Astrocyte (in vitro differentiated cells and primary cell): Measurements from ENCODE around the gene PSME1. TPM values are rescaled to one million over a fixed set of nuclear protein-coding genes. Genes with fewer than 3 reads are reported as not detected.

ENCODE experiments used
- DNase-seq: peaks from one replicate; pipeline ENCODE4 v3.0.0-alpha.2; 2010; ENCODE audit warnings: low read depth
- FAIRE-seq: peaks from 2 replicates; lab custom pipeline; 2011; peaks lifted over from hg19 to GRCh38; lab: Jason Lieb, UNC
- H2AFZ ChIP-seq: 2 replicates; pipeline ENCODE4 v1.6.0; 2012; ENCODE audit warnings: low read depth, low read length, inconsistent platforms
- H3K27ac ChIP-seq: 2 replicates; pipeline ENCODE4 v1.5.1; 2011; ENCODE audit warnings: low read depth, low read length, inconsistent platforms
- H3K27me3 ChIP-seq: 2 replicates; pipeline ENCODE4 v1.6.0; 2011; ENCODE audit warnings: low read length, inconsistent platforms; ENCODE audit not compliant: insufficient read depth
- H3K36me3 ChIP-seq: 2 replicates; pipeline ENCODE4 v1.5.1; 2011; ENCODE audit warnings: low read length, inconsistent platforms; ENCODE audit not compliant: insufficient read depth
- H3K4me1 ChIP-seq: 2 replicates; pipeline ENCODE4 v1.5.1; 2011; ENCODE audit warnings: low read length, inconsistent platforms; ENCODE audit not compliant: insufficient read depth
- H3K4me2 ChIP-seq: 2 replicates; pipeline ENCODE4 v1.6.0; 2012; ENCODE audit warnings: low read length, inconsistent platforms
- H3K4me3 ChIP-seq: 2 replicates; pipeline ENCODE4 v1.5.1; 2011; ENCODE audit warnings: low read depth, mild to moderate bottlenecking, low read length, inconsistent platforms; ENCODE audit not compliant: insufficient read depth
- H3K79me2 ChIP-seq: 2 replicates; pipeline ENCODE4 v1.6.0; 2012; ENCODE audit warnings: mild to moderate bottlenecking, low read length, inconsistent platforms; ENCODE audit not compliant: insufficient read depth
- H3K9ac ChIP-seq: 2 replicates; pipeline ENCODE4 v1.6.0; 2012; ENCODE audit warnings: mild to moderate bottlenecking, low read length, inconsistent platforms
- H3K9me3 ChIP-seq: 2 replicates; pipeline ENCODE4 v1.5.1; 2012; ENCODE audit warnings: low read depth, mild to moderate bottlenecking, low read length, inconsistent platforms; ENCODE audit not compliant: insufficient read depth
- H4K20me1 ChIP-seq: 2 replicates; pipeline ENCODE4 v1.6.0; 2012; ENCODE audit warnings: low read length, inconsistent platforms; ENCODE audit not compliant: insufficient read depth
- H3K27ac Mint-ChIP-seq: one replicate; pipeline ENCODE4 v1.8.0; 2021; ENCODE audit warnings: mild to moderate bottlenecking, mixed read lengths; ENCODE audit not compliant: unreplicated experiment
- H3K27me3 Mint-ChIP-seq: one replicate; pipeline ENCODE4 v1.8.0; 2021; ENCODE audit warnings: low read depth, mixed read lengths; ENCODE audit not compliant: unreplicated experiment
- H3K36me3 Mint-ChIP-seq: one replicate; pipeline ENCODE4 v1.8.0; 2021; ENCODE audit warnings: low read depth, mixed read lengths; ENCODE audit not compliant: unreplicated experiment
- H3K4me1 Mint-ChIP-seq: one replicate; pipeline ENCODE4 v1.8.0; 2021; ENCODE audit warnings: low read depth, mixed read lengths; ENCODE audit not compliant: unreplicated experiment
- H3K4me3 Mint-ChIP-seq: one replicate; pipeline ENCODE4 v1.8.0; 2021; ENCODE audit warnings: mild to moderate bottlenecking, moderate library complexity, mixed read lengths; ENCODE audit not compliant: unreplicated experiment
- H3K9me3 Mint-ChIP-seq: one replicate; pipeline ENCODE4 v1.8.0; 2021; ENCODE audit warnings: mild to moderate bottlenecking, mixed read lengths; ENCODE audit not compliant: unreplicated experiment
- EZH2 ChIP-seq: IDR thresholded peaks from 2 replicates; pipeline ENCODE4 v1.6.1; 2012; ENCODE audit warnings: mild to moderate bottlenecking, low read length, inconsistent platforms; ENCODE audit not compliant: insufficient read depth
- total RNA-seq: library from RNA; stranded (reverse); gene quantifications from 2 replicates; pipeline ENCODE4 v1.2.1, GENCODE V29; 2021
- TF ChIP-seq, protein P1 (sequence below): IDR thresholded peaks from 2 replicates; pipeline ENCODE4 v1.5.1; 2011; ENCODE audit warnings: low read depth, mild to moderate bottlenecking, inconsistent platforms, low read length, moderate library complexity; ENCODE audit not compliant: insufficient read depth

Gene PSME1
- total RNA-seq, 1 donor from 2014 or later = 122 TPM

DNA sequence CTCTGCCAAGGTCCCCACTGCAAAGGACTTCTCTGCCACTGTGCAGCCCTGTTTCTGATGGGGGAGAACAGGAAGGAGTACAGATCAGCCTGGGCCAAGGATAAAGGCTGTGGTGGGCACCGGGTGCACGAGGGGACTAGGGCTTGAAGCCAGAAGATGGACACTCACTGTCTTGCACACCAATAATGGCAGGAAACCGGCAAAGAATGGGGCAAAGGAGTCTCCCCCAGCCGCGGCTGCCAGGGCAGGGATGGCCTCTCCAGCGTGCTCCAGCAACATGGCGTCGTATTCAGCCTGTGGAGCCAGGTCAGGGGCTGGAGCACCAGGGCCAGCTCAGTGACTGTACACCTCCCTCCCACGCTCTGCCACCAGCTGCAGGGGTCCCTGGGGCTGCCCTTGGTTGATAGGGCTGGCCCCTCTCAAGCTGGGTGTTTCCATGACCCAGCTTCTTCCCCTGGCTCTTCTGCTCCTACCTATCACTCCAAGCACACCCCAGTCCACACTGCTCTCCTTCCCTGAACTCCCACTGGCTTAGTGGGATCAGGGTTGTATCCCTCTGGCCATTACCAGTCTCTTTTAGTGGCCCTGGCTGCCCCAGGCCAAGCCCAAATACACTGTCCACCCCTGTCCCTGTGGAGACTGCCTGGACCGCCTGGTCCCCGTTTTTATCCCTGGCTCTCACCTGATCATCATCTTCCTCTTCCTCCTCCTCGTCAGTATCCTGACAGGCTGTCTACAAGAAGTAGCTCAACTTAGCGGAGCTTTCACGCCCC is 46.3 kb downstream of the PSME1 start:
- H3K36me3 ChIP-seq = peaks cover 36% of the 10 kb centered on the region
- FAIRE-seq (no peak), DNase-seq (no peak)
- Mint-ChIP-seq H3K9me3 (no peaks in the 10 kb centered on the region), H3K4me1 (peaks cover 11% of the 10 kb centered on the region), H3K27me3 (no peaks in the 10 kb centered on the region), H3K27ac (peak overlapping the region; percentile 82), H3K4me3 (peak overlapping the region; percentile 17), H3K36me3 (peaks cover 13% of the 10 kb centered on the region)
- no peak overlapping the region for H3K4me2 ChIP-seq
- peaks cover 16% of the 10 kb centered on the region for H3K79me2 ChIP-seq
- no peak overlapping the region for H3K4me3 ChIP-seq
- no peaks in the 10 kb centered on the region for H3K27me3 ChIP-seq
- peaks cover 49% of the 10 kb centered on the region for H4K20me1 ChIP-seq
- H3K9me3 ChIP-seq = no peaks in the 10 kb centered on the region
- H3K27ac ChIP-seq = no peak overlapping the region
- no peak overlapping the region for H2AFZ ChIP-seq
- H3K9ac ChIP-seq = no peak overlapping the region
- no peak for TF ChIP-seq EZH2
- TF ChIP-seq, protein P1, sequence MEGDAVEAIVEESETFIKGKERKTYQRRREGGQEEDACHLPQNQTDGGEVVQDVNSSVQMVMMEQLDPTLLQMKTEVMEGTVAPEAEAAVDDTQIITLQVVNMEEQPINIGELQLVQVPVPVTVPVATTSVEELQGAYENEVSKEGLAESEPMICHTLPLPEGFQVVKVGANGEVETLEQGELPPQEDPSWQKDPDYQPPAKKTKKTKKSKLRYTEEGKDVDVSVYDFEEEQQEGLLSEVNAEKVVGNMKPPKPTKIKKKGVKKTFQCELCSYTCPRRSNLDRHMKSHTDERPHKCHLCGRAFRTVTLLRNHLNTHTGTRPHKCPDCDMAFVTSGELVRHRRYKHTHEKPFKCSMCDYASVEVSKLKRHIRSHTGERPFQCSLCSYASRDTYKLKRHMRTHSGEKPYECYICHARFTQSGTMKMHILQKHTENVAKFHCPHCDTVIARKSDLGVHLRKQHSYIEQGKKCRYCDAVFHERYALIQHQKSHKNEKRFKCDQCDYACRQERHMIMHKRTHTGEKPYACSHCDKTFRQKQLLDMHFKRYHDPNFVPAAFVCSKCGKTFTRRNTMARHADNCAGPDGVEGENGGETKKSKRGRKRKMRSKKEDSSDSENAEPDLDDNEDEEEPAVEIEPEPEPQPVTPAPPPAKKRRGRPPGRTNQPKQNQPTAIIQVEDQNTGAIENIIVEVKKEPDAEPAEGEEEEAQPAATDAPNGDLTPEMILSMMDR = no peak
- peaks cover 10% of the 10 kb centered on the region for H3K4me1 ChIP-seq

DNA sequence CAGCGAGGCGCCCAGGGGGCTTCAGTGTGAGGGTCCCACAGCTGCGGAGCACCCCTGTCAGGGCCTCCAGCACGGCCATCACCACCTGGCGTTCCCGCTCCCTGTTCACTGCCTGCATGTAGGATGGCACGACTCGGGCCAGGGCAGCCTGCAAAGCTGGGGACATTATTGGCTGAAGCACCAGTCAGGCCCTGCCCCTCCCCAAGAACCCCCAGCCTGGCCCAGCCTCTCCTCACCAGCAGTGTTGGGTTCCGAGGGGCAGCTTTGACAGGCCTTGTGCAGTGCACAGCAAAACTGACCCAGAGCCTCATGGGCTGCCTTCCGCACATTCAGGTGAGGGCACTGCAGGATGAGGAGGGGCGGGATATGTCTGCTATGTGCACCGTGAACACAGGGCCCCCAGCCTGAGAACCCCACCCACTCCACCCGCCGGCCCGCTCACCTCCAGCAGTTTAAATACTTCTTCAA is 47.1 kb downstream of the PSME1 start:
- H3K4me2 ChIP-seq = no peak overlapping the region
- no peak for DNase-seq
- no peak for FAIRE-seq
- Mint-ChIP-seq H3K36me3 (peaks cover 13% of the 10 kb centered on the region), H3K4me3 (no peak overlapping the region), H3K27me3 (no peaks in the 10 kb centered on the region), H3K27ac (peak overlapping the region; percentile 53), H3K4me1 (peaks cover 15% of the 10 kb centered on the region), H3K9me3 (no peaks in the 10 kb centered on the region)
- H3K4me3 ChIP-seq = no peak overlapping the region
- TF ChIP-seq EZH2 = no peak
- TF ChIP-seq, protein P1 = no peak
- H3K9ac ChIP-seq = no peak overlapping the region
- peaks cover 54% of the 10 kb centered on the region for H4K20me1 ChIP-seq
- no peaks in the 10 kb centered on the region for H3K27me3 ChIP-seq
- peaks cover 36% of the 10 kb centered on the region for H3K36me3 ChIP-seq
- H2AFZ ChIP-seq = no peak overlapping the region
- no peaks in the 10 kb centered on the region for H3K9me3 ChIP-seq
- peaks cover 17% of the 10 kb centered on the region for H3K4me1 ChIP-seq
- no peak overlapping the region for H3K27ac ChIP-seq
- peaks cover 24% of the 10 kb centered on the region for H3K79me2 ChIP-seq
